Coronary artery (tissue), 2 donors: ENCODE results near the gene HMGCLL1.

Experiments
- DNase-seq: peaks from one replicate; pipeline ENCODE4 v3.0.0-alpha.2; 2017; ENCODE audit warnings: low spot score
- H3K27ac ChIP-seq, 2 donors: fragments of 200-600 bp; sonication (generic); one replicate each; pipeline ENCODE4 v1.5.1; 2016 to 2019
- H3K4me3 ChIP-seq: fragments of 200-600 bp; sonication (generic); 2 replicates; pipeline ENCODE4 v1.5.1; 2016; ENCODE audit warnings: mild to moderate bottlenecking, moderate library complexity
- TF ChIP-seq, protein P1 (sequence below): fragments of 200-600 bp; sonication (generic); IDR thresholded peaks from one replicate; pipeline ENCODE4 v1.5.1; 2019; ENCODE audit warnings: antibody characterized with exemption

HMGCLL1 gene

DNA sequence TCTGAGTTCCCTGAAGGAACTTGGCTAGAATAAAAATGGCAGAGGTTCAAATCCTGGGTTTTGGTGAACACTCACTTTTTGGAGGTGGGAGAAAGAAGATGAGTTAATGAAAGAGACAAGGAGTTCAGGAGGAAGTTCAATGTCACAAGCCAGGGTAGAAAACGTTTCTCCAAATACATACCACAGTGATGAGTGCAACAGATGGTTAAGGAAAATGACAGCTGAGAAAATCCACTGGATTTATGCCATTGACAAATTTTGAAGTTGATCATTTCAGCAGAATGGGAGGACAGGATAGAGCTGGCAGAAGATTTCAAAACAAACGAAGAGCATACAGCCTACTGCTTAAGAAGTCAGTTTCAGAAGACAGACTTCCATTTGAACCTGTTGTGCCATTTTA lies 129.0 kb downstream of the HMGCLL1 start:
- DNase-seq = no peak
- TF ChIP-seq, protein P1, sequence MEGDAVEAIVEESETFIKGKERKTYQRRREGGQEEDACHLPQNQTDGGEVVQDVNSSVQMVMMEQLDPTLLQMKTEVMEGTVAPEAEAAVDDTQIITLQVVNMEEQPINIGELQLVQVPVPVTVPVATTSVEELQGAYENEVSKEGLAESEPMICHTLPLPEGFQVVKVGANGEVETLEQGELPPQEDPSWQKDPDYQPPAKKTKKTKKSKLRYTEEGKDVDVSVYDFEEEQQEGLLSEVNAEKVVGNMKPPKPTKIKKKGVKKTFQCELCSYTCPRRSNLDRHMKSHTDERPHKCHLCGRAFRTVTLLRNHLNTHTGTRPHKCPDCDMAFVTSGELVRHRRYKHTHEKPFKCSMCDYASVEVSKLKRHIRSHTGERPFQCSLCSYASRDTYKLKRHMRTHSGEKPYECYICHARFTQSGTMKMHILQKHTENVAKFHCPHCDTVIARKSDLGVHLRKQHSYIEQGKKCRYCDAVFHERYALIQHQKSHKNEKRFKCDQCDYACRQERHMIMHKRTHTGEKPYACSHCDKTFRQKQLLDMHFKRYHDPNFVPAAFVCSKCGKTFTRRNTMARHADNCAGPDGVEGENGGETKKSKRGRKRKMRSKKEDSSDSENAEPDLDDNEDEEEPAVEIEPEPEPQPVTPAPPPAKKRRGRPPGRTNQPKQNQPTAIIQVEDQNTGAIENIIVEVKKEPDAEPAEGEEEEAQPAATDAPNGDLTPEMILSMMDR = no peak
- Histone ChIP-seq H3K4me3 (no peak overlapping the region), H3K27ac (no peak overlapping the region)

DNA sequence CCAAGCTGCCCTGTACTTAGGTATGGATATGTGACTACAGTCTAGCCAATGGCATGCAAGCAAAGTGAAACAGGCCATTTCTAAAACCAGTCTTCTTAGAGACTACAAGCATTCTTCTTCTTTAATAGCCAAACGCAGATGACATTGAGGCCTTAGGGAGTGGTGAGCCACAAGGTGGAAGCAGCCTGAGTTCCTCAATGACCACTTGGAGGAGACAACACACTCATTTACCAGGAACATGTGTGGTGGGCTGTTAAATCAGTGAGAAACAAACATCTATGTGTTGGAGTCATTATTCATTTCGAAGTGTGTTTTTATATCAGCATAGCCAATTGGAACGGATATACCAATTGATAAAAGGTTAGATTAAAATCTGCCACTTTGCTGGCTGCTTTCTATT lies 129.8 kb downstream of the HMGCLL1 start:
- DNase-seq = no peak

DNA sequence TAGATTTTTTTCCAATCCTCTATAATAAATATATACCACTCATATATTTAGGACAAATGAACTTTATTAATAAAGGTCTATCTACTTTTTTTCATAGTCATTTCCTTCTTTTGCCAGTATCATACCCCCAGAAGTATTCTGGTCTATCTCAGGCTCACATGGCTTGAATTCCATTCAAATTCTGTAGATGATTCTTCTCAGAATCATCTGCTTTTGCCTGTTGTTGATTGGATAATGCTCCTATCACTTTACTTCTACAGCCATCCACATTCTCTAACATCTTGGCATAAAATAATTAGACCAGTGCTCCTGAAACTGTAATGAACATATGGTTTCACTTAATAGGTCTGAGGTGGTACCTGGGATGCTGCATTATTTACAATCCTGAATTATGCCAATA lies 130.5 kb downstream of the HMGCLL1 start:
- no peak for DNase-seq
- Histone ChIP-seq H3K4me3 (no peak overlapping the region), H3K27ac (no peak overlapping the region)
- TF ChIP-seq, protein P1 = no peak

More for the DNA sequence above, 129.8 kb downstream of the HMGCLL1 start:
- H3K4me3 ChIP-seq = no peak overlapping the region
- H3K27ac ChIP-seq = no peak overlapping the region
- TF ChIP-seq, protein P1 = no peak

DNA sequence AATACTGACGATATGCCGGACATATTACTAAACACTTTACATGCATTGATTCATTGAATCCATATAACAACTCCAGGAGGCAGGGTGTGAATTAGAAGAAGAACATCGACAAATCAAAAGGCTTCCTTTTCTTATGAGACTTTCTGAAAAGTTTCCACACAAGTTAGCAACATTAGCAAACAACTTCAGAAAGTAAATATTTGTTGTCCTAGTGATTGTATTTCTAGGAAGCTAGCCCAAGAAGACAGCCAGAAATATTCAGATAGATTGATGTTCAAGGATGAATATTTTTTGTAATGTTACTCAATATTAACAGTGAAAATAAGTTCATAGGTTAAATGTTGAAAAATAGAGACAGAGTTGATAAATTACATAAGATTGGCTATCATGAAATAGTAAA lies 131.1 kb downstream of the HMGCLL1 start:
- no peak for DNase-seq
- TF ChIP-seq, protein P1 = no peak
- Histone ChIP-seq H3K4me3 (no peak overlapping the region), H3K27ac (no peak overlapping the region)

DNA sequence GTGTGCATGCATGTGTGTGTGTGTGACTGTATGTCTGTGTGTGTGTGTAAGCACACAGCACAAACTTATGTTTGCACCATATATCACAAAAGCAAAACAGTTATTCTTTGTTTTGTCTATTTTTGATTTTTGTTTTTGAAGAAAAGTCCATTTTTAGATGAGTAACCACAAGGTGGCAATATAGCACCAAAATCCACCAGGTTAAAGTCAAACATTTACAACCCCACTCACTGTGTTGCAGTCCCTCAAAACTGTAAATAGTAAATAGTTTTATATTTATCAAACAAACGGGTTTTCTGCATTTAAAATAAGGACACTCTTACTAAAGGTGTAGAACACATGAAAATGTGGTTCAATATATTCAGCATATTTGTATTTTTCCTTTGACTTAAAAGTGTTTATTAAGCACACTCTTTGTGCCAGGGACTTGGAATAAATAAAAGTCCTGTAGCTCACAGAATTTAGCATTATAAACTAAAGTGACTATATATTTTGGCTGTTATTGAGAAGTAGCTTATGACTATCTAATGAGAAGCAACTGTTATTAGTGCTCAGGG lies 133.3 kb downstream of the HMGCLL1 start:
- H3K27ac ChIP-seq = no peak overlapping the region
- TF ChIP-seq, protein P1 = no peak
- no peak overlapping the region for H3K4me3 ChIP-seq
- DNase-seq = no peak

DNA sequence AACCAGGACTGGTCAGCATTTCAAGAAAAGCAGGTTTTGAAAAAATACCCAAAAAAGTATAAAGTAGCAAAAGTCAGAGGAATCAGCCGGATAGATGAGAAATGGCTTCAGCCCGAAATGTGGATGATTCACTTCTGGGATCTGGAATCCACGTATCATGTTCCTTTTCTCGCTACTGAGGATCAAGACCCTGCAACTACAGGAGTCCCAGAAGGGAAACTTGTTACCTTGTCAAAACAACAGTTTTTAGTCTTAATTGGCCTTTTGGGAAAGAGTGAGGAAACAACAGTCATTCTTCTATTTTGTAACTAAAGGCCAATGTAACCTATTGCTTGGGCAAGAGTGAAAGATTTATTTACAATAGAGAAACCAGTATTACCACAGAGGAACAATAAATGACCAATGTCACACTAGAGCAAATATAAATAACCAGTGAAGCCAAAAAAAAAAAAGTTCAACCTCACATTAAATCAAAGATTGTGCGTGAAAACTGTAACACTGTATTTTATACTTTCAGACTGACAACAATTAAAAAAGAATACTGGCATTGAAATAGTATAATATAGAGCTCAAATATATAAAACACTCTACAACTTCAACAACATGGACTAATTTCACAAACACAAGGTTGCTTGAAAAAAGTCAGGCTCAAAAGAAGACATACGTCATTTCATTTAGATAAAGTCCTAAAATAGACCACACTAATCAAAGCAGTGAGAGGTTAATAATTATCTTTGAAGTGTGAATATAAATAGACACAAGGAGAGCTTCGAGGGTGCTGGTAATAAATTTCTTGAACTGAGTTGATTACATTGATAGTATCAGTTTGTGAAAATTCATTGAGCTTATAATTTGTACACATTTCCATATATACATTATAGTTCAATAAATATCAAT lies 135.5 kb downstream of the HMGCLL1 start:
- H3K27ac ChIP-seq = no peak overlapping the region
- TF ChIP-seq, protein P1 = no peak
- H3K4me3 ChIP-seq = no peak overlapping the region
- DNase-seq = no peak

DNA sequence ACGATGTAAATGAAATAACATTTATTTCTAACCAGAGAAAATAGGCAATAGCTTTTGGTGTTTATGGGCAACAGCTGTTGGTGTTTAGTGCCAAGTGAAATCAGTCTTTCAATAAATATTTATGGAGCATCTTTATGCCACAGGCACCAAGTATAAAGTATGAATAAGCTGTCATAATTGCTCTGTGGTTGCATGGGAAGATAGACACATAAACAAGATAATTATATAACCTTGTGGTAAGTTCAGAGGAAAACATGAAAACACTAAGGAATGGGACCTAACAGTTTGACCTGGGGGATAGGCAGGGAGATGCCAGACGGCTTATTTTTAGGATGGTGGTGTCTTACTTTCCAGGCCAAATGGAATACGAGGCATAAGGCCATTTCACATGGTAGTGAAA lies 140.8 kb downstream of the HMGCLL1 start:
- Histone ChIP-seq H3K4me3 (no peak overlapping the region), H3K27ac (no peak overlapping the region)
- DNase-seq = no peak
- TF ChIP-seq, protein P1 = no peak
